ENCODE data around the gene NME8. TPM values are rescaled to one million over a fixed set of nuclear protein-coding genes. Genes with fewer than 3 reads are reported as not detected.

The NME8 gene
- total and polyA plus RNA-seq, 2 donors (not counting 3 experiments of a cell fraction or from before 2014, with no cell fraction given), result not detected

GRCh38 chr7:37945336-37945735 lies 96.9 kb downstream of the NME8 start:
- no TSS peak for BruUV-seq (replicated peaks)
- Histone ChIP-seq H3K9me3 (replicated peaks; ENCODE audit: control insufficient read depth, insufficient read depth, low read length) (no peaks in the 10 kb centered on the region), H3K4me3 (replicated peaks in 1 of 3; ENCODE audit: insufficient read depth in 1 of 3, low read depth in 1 of 3, low read length in 3 of 3) (no peak overlapping the region), H3K79me2 (ENCODE audit: control insufficient read depth, insufficient read depth, low read length) (no peaks in the 10 kb centered on the region), H4K20me1 (replicated peaks; ENCODE audit: control insufficient read depth, extremely low read depth, insufficient read depth, low read length) (no peaks in the 10 kb centered on the region), H3K27me3 (ENCODE audit: control insufficient read depth in 2 of 2, insufficient read depth in 2 of 2, low read length in 2 of 2) (no peaks in the 10 kb centered on the region), H3K9me1 (replicated peaks; ENCODE audit: control insufficient read depth, extremely low read depth, insufficient read depth, low read length) (no peaks in the 10 kb centered on the region), H3K4me1 (ENCODE audit: control insufficient read depth, extremely low read depth, insufficient read depth, low read length) (no peaks in the 10 kb centered on the region), H3K9ac (replicated peaks; ENCODE audit: extremely low read depth, insufficient read depth, low read length) (no peak overlapping the region), H2AFZ (ENCODE audit: low read depth, low read length) (no peak overlapping the region), H3K36me3 (ENCODE audit: control insufficient read depth in 2 of 2, extremely low read depth in 1 of 2, insufficient read depth in 2 of 2, low read length in 2 of 2) (no peaks in the 10 kb centered on the region), H3K27ac (ENCODE audit: insufficient read depth, low read depth, low read length) (no peak overlapping the region), H3K4me2 (ENCODE audit: insufficient read depth, low read length) (no peak overlapping the region)
- dilution Hi-C loops (cut with MboI; ENCODE audit: extremely low pct_ligation_motif_present, low sequenced_read_pairs) (no loop called here), intact Hi-C loops (cut with micrococcal nuclease) (no loop called here)
- ChIA-PET POLR2A (no interaction called here), CTCF (no interaction called here)
- DNase-seq (ENCODE audit: low read depth, low spot score), result no peak
- no peak for TF ChIP-seq POLR2A (IDR thresholded peaks at IDR 0.05; ENCODE audit: low read depth, low read length)
- no peak for TF ChIP-seq CTCF (IDR thresholded peaks at IDR 0.05; ENCODE audit: extremely low read depth in 1 of 2, insufficient read depth in 1 of 2, low read depth in 1 of 2, low read length in 2 of 2)
- FAIRE-seq, result no peak

- no peak overlapping the region for H3K27ac ChIP-seq (ENCODE audit: insufficient read depth, low read depth, low read length)
- dilution Hi-C loops (cut with MboI; ENCODE audit: extremely low pct_ligation_motif_present, low sequenced_read_pairs) (no loop called here), intact Hi-C loops (cut with micrococcal nuclease) (no loop called here)
- H3K4me1 ChIP-seq (ENCODE audit: control insufficient read depth, extremely low read depth, insufficient read depth, low read length), result no peaks in the 10 kb centered on the region
- DNase-seq (ENCODE audit: low read depth, low spot score), result no peak
- no peaks in the 10 kb centered on the region for H3K36me3 ChIP-seq (ENCODE audit: control insufficient read depth in 2 of 2, extremely low read depth in 1 of 2, insufficient read depth in 2 of 2, low read length in 2 of 2)
- no TSS peak for BruUV-seq (replicated peaks)
- no peaks in the 10 kb centered on the region for H3K79me2 ChIP-seq (ENCODE audit: control insufficient read depth, insufficient read depth, low read length)
- no peak overlapping the region for H3K4me3 ChIP-seq (replicated peaks in 1 of 3; ENCODE audit: insufficient read depth in 1 of 3, low read depth in 1 of 3, low read length in 3 of 3)
- FAIRE-seq, result no peak
- H4K20me1 ChIP-seq (replicated peaks; ENCODE audit: control insufficient read depth, extremely low read depth, insufficient read depth, low read length), result no peaks in the 10 kb centered on the region
- H3K9me1 ChIP-seq (replicated peaks; ENCODE audit: control insufficient read depth, extremely low read depth, insufficient read depth, low read length), result no peaks in the 10 kb centered on the region
- H3K4me2 ChIP-seq (ENCODE audit: insufficient read depth, low read length), result no peak overlapping the region
- H3K9me3 ChIP-seq (replicated peaks; ENCODE audit: control insufficient read depth, insufficient read depth, low read length), result no peaks in the 10 kb centered on the region
- ChIA-PET POLR2A (no interaction called here), CTCF (no interaction called here)
- H3K27me3 ChIP-seq (ENCODE audit: control insufficient read depth in 2 of 2, insufficient read depth in 2 of 2, low read length in 2 of 2), result no peaks in the 10 kb centered on the region
- H2AFZ ChIP-seq (ENCODE audit: low read depth, low read length), result no peak overlapping the region
- no peak overlapping the region for H3K9ac ChIP-seq (replicated peaks; ENCODE audit: extremely low read depth, insufficient read depth, low read length)
- TF ChIP-seq FOS (IDR thresholded peaks at IDR 0.05; ENCODE audit: borderline replicate concordance, insufficient read depth, low read length) (no peak), POLR2AphosphoS5 (IDR thresholded peaks at IDR 0.05; ENCODE audit: insufficient read depth, low read depth, low read length) (no peak), MAX (IDR thresholded peaks at IDR 0.05; ENCODE audit: insufficient read depth, insufficient read length) (no peak), JUN (IDR thresholded peaks at IDR 0.05; ENCODE audit: borderline replicate concordance, insufficient read depth, insufficient read length, low read depth) (no peak), EZH2 (IDR thresholded peaks at IDR 0.05; ENCODE audit: borderline replicate concordance, low read depth, low read length, severe bottlenecking) (no peak), MYC (IDR thresholded peaks at IDR 0.05; ENCODE audit: low read depth, low read length) (no peak), GATA2 (IDR thresholded peaks at IDR 0.05; ENCODE audit: insufficient read depth, insufficient read length, low read depth, low read length) (no peak), CTCF (IDR thresholded peaks at IDR 0.05; ENCODE audit: extremely low read depth in 1 of 2, insufficient read depth in 1 of 2, low read depth in 1 of 2, low read length in 2 of 2) (no peak), POLR2A (IDR thresholded peaks at IDR 0.05; ENCODE audit: low read depth, low read length) (no peak)
These were observed 98.9 kb downstream of the NME8 start for GRCh38 chr7:37947138-37947940.

Measured in endothelial cell of umbilical vein (primary cell).